ENCODE results near the gene RNF41. TPM values are rescaled to one million over a fixed set of nuclear protein-coding genes. Genes with fewer than 3 reads are reported as not detected.

RNF41 gene
- polyA plus RNA-seq, 4 donors: 11.4 to 31.2 (median 18.3) TPM

DNA sequence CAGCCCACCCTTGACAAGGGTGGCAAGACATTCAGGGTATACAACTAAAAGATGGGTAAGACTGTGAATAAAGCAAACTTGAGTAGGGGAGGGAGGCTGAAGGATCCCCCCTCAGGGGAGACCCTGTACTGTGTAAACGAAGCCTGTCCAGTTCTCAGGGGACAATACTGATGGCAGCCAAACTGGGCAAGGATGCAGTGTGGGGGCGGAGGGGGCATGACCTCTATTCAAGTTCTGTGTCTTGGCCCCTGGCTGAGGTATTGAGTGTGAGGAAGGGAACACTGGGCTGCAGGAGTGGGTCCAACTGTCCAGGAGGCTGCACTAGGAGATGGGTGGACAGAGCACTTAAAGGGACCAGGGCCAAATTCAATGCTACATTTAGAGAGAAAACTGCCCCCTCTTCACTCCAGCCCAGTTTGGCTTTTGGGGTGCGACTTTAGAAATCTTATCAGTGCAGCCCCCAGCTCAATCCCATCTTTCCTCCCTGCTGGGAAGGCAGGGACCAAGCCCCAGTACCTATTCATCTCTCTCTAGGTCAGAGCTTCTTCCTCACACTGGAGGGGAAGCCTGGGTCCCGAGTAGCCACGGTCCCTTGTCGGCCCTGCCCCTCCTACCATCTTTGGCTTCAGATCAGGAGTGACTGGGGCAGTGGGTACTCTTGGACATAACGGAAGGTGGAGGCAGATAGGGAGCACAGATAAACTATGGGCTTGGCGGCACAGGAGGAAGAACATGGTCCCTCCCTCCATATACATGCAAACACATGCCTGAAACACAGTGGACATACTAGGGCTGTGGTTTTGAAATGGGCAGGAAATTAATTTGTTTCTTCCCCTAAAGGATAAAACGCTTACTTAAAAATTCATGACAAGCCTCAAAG is 19.9 kb upstream of the RNF41 start:
- no peak for DNase-seq
- Histone ChIP-seq H3K27ac (ENCODE audit: low read depth in 1 of 3, low read length in 2 of 3) (no peak overlapping the region), H3K4me1 (ENCODE audit: control insufficient read depth in 3 of 3, insufficient read depth in 2 of 3, low read depth in 1 of 3, low read length in 2 of 3) (peaks cover 0 to 17% (median 0%) of the 10 kb centered on the region in 3 donors), H3K36me3 (ENCODE audit: control insufficient read depth in 3 of 3, insufficient read depth in 2 of 3, low read depth in 1 of 3, low read length in 3 of 3) (peaks cover 28 to 94% (median 39%) of the 10 kb centered on the region in 3 donors), H3K9me3 (ENCODE audit: control insufficient read depth in 2 of 2, insufficient read depth in 1 of 2, low read depth in 1 of 2, low read length in 1 of 2) (no peaks in the 10 kb centered on the region), H3K27me3 (ENCODE audit: control insufficient read depth in 3 of 3, insufficient read depth in 3 of 3, low read length in 3 of 3) (no peaks in the 10 kb centered on the region), H3K4me3 (ENCODE audit: low read depth in 1 of 3, low read length in 3 of 3) (no peak overlapping the region)
- no peak for FAIRE-seq
- 82 to 90% (median 89%) methylated on average over 9 of the region's 9 CpGs for WGBS, 3 donors

DNA sequence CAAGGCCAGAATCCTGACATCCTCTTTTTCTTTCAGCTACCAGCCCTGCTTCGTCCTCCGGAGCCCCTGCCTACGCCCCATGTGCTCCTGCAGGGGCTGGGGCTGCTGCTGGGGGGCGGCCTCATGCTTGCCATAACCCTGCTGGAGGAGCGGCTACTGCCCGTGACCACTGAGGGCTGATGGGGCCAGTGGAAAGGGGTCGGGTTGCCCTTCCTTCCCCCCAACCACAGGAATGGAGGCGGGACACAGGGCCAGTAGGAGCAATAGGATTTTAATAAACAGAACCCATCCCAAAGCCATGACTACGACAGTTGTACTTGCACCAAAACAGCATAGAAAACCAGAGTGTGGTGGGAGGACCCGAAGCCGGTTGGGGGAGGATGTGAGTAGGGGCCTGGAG is 15.8 kb upstream of the RNF41 start:
- FAIRE-seq (no peak), DNase-seq (no peak)
- Histone ChIP-seq H3K9me3 (ENCODE audit: control insufficient read depth in 2 of 2, insufficient read depth in 1 of 2, low read depth in 1 of 2, low read length in 1 of 2) (no peaks in the 10 kb centered on the region), H3K27ac (ENCODE audit: low read depth in 1 of 3, low read length in 2 of 3) (no peak overlapping the region), H3K4me1 (ENCODE audit: control insufficient read depth in 3 of 3, insufficient read depth in 2 of 3, low read depth in 1 of 3, low read length in 2 of 3) (peaks cover 0 to 4% (median 0%) of the 10 kb centered on the region in 3 donors), H3K36me3 (ENCODE audit: control insufficient read depth in 3 of 3, insufficient read depth in 2 of 3, low read depth in 1 of 3, low read length in 3 of 3) (peaks cover 3 to 85% (median 21%) of the 10 kb centered on the region in 3 donors), H3K4me3 (ENCODE audit: low read depth in 1 of 3, low read length in 3 of 3) (no peak overlapping the region), H3K27me3 (ENCODE audit: control insufficient read depth in 3 of 3, insufficient read depth in 3 of 3, low read length in 3 of 3) (no peaks in the 10 kb centered on the region)
- 73 to 82% (median 78%) methylated on average over 10 to 11 of the region's 11 CpGs for WGBS, 3 donors

DNA sequence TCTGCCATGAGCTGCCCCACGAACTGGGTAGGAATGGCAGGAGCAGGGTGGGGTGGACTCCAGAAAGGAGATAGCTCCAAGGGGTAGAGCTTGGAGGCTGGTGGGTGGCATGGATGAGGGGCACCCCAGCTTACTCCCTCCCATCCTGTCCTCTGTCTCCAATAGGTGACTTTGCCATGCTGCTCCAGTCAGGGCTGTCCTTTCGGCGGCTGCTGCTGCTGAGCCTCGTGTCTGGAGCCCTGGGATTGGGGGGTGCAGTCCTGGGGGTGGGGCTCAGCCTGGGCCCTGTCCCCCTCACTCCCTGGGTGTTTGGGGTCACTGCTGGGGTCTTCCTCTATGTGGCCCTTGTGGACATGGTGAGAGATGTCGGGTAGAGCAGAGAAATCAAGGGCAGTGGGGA is 15.3 kb upstream of the RNF41 start:
- Histone ChIP-seq H3K9me3 (ENCODE audit: control insufficient read depth in 2 of 2, insufficient read depth in 1 of 2, low read depth in 1 of 2, low read length in 1 of 2) (no peaks in the 10 kb centered on the region), H3K4me1 (ENCODE audit: control insufficient read depth in 3 of 3, insufficient read depth in 2 of 3, low read depth in 1 of 3, low read length in 2 of 3) (peaks cover 0 to 7% (median 0%) of the 10 kb centered on the region in 3 donors), H3K36me3 (ENCODE audit: control insufficient read depth in 3 of 3, insufficient read depth in 2 of 3, low read depth in 1 of 3, low read length in 3 of 3) (peaks cover 3 to 82% (median 20%) of the 10 kb centered on the region in 3 donors), H3K4me3 (ENCODE audit: low read depth in 1 of 3, low read length in 3 of 3) (no peak overlapping the region), H3K27me3 (ENCODE audit: control insufficient read depth in 3 of 3, insufficient read depth in 3 of 3, low read length in 3 of 3) (no peaks in the 10 kb centered on the region), H3K27ac (ENCODE audit: low read depth in 1 of 3, low read length in 2 of 3) (no peak overlapping the region)
- DNase-seq (no peak), FAIRE-seq (no peak)
- 41 to 66% (median 63%) methylated on average over 3 to 5 of the region's 5 CpGs for WGBS, 3 donors

DNA sequence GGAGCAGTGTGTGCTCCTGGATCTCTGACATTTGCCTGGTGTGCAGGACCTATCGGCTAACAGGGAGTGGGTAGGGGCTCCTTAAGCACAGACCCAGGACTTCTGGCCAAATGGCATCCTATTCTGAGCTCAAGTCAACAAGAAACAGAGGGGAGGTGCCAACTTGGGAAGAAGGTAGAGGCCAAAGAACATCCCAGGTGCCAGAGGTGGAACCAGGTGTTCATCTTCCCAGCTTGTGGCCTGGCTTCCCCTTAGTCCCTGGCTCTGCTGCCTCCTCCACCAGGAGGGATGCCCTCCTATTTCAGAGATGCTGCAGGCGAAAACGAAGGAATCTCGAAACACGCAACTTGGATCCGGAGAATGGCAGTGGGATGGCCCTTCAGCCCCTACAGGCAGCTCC is 14.4 kb upstream of the RNF41 start:
- Histone ChIP-seq H3K27ac (ENCODE audit: low read depth in 1 of 3, low read length in 2 of 3) (no peak overlapping the region), H3K27me3 (ENCODE audit: control insufficient read depth in 3 of 3, insufficient read depth in 3 of 3, low read length in 3 of 3) (no peaks in the 10 kb centered on the region), H3K4me3 (ENCODE audit: low read depth in 1 of 3, low read length in 3 of 3) (no peak overlapping the region), H3K4me1 (ENCODE audit: control insufficient read depth in 3 of 3, insufficient read depth in 2 of 3, low read depth in 1 of 3, low read length in 2 of 3) (peaks cover 0 to 7% (median 0%) of the 10 kb centered on the region in 3 donors), H3K9me3 (ENCODE audit: control insufficient read depth in 2 of 2, insufficient read depth in 1 of 2, low read depth in 1 of 2, low read length in 1 of 2) (no peaks in the 10 kb centered on the region), H3K36me3 (ENCODE audit: control insufficient read depth in 3 of 3, insufficient read depth in 2 of 3, low read depth in 1 of 3, low read length in 3 of 3) (peaks cover 3 to 73% (median 13%) of the 10 kb centered on the region in 3 donors)
- 90 to 95% (median 95%) methylated on average over 6 of the region's 6 CpGs for WGBS, 3 donors
- FAIRE-seq: no peak
- DNase-seq: no peak

DNA sequence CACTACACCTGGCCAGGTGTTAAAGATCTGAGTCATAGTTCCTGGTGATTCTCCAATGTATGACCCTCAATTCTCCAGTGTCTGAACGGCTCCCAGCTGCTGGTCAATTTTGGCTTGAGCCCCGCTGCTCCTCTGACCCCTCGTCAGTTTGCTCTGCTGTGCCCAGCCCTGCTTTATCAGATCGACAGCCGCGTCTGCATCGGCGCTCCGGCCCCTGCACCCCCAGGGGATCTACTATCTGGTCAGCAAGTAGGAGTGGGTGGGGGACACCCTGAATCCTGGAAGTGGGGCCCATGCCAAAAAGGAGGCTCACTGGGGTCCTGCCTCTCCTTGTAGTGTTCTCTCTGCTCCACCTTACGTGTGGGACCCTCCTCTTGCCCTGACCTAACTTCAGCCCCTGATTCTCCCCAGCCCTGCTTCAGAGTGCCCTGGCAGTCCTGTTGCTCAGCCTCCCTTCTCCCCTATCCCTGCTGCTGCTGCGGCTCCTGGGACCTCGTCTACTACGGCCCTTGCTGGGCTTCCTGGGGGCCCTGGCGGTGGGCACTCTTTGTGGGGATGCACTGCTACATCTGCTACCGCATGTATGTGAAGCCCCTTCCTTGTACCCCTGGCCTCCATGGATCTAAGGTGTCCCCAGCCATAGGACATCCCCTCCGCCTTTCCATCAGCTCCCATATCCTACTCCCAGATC is 13.2 kb upstream of the RNF41 start:
- no peaks in the 10 kb centered on the region for H3K9me3 ChIP-seq (ENCODE audit: control insufficient read depth in 2 of 2, insufficient read depth in 1 of 2, low read depth in 1 of 2, low read length in 1 of 2)
- H3K27ac ChIP-seq (ENCODE audit: low read depth in 1 of 3, low read length in 2 of 3): no peak overlapping the region
- FAIRE-seq: no peak
- H3K36me3 ChIP-seq (ENCODE audit: control insufficient read depth in 3 of 3, insufficient read depth in 2 of 3, low read depth in 1 of 3, low read length in 3 of 3): peaks cover 1 to 62% (median 7%) of the 10 kb centered on the region in 3 donors
- 67 to 75% (median 75%) methylated on average over 16 of the region's 16 CpGs for WGBS, 3 donors
- no peak for DNase-seq
- H3K4me1 ChIP-seq (ENCODE audit: control insufficient read depth in 3 of 3, insufficient read depth in 2 of 3, low read depth in 1 of 3, low read length in 2 of 3): peaks cover 0 to 11% (median 0%) of the 10 kb centered on the region in 3 donors
- H3K27me3 ChIP-seq (ENCODE audit: control insufficient read depth in 3 of 3, insufficient read depth in 3 of 3, low read length in 3 of 3): no peaks in the 10 kb centered on the region
- no peak overlapping the region for H3K4me3 ChIP-seq (ENCODE audit: low read depth in 1 of 3, low read length in 3 of 3)

DNA sequence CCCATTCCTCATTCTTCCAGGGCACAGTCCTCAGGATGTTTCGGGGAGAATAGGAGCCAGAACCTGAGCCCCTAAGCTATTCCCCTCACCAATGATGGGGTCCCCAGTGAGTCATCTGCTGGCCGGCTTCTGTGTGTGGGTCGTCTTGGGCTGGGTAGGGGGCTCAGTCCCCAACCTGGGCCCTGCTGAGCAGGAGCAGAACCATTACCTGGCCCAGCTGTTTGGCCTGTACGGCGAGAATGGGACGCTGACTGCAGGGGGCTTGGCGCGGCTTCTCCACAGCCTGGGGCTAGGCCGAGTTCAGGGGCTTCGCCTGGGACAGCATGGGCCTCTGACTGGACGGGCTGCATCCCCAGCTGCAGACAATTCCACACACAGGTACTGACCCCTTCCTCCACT is 9.5 kb upstream of the RNF41 start:
- H3K4me1 ChIP-seq (ENCODE audit: control insufficient read depth in 3 of 3, insufficient read depth in 2 of 3, low read depth in 1 of 3, low read length in 2 of 3): peaks cover 0 to 25% (median 0%) of the 10 kb centered on the region in 3 donors
- WGBS, 3 donors: 31 to 61% (median 43%) methylated on average over 10 to 11 of the region's 11 CpGs
- DNase-seq (no peak), FAIRE-seq (no peak)
- no peaks in the 10 kb centered on the region for H3K9me3 ChIP-seq (ENCODE audit: control insufficient read depth in 2 of 2, insufficient read depth in 1 of 2, low read depth in 1 of 2, low read length in 1 of 2)
- peak overlapping the region in 2 of 3 donors; percentile 65 to 70 for H3K4me3 ChIP-seq (ENCODE audit: low read depth in 1 of 3, low read length in 3 of 3)
- H3K36me3 ChIP-seq (ENCODE audit: control insufficient read depth in 3 of 3, insufficient read depth in 2 of 3, low read depth in 1 of 3, low read length in 3 of 3): peaks cover under 1 to 32% (median 3%) of the 10 kb centered on the region in 3 donors
- no peaks in the 10 kb centered on the region for H3K27me3 ChIP-seq (ENCODE audit: control insufficient read depth in 3 of 3, insufficient read depth in 3 of 3, low read length in 3 of 3)
- H3K27ac ChIP-seq (ENCODE audit: low read depth in 1 of 3, low read length in 2 of 3): peak overlapping the region; percentile 65 to 91 (median 84)

DNA sequence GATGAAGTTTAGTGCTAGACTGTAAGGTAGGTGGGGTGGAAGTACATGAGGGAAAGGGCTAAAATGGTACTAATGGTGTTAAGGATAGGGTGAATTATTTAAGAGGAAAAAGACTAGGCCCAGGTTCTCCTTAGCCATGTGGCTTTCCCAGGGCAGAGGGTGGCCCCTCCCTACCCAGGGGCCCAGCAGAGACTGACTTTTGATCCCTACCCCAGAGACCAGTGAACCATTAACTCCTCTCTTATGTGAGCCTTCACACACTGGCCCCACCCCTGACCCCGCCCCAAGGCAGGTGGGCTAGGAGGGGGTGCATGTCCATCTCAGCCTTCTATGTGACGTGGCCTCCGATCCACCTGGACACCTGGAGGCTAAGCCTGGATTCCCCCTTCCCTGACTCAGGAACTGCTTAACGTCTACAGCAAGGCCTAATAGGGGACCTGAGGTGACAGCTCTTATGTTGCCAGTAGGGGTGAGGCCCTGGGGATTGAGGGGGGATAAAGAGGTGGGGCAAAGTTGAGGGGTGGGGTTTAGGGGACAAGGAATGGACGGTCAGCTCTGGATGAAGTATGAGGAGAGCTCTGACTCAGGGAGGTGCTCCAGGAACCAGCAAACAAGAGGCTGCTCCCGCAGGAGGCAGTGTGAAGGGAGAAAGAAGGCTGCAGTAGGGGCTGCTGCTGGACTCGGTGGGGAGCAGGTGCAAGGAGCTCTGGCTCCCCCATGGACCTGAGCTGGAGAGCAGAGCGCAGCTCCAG is 8.9 kb upstream of the RNF41 start:
- 14 to 54% (median 34%) methylated on average over 8 of the region's 8 CpGs for WGBS, 3 donors
- FAIRE-seq: no peak
- peaks cover 0 to 25% (median 0%) of the 10 kb centered on the region in 3 donors for H3K4me1 ChIP-seq (ENCODE audit: control insufficient read depth in 3 of 3, insufficient read depth in 2 of 3, low read depth in 1 of 3, low read length in 2 of 3)
- no peaks in the 10 kb centered on the region for H3K9me3 ChIP-seq (ENCODE audit: control insufficient read depth in 2 of 2, insufficient read depth in 1 of 2, low read depth in 1 of 2, low read length in 1 of 2)
- H3K4me3 ChIP-seq (ENCODE audit: low read depth in 1 of 3, low read length in 3 of 3): peak overlapping the region in 2 of 3 donors; percentile 65 to 70
- DNase-seq: peak; percentile 96 to 97
- H3K36me3 ChIP-seq (ENCODE audit: control insufficient read depth in 3 of 3, insufficient read depth in 2 of 3, low read depth in 1 of 3, low read length in 3 of 3): peaks cover 0 to 32% (median 3%) of the 10 kb centered on the region in 3 donors
- H3K27ac ChIP-seq (ENCODE audit: low read depth in 1 of 3, low read length in 2 of 3): peak overlapping the region; percentile 89 to 91 (median 91)
- H3K27me3 ChIP-seq (ENCODE audit: control insufficient read depth in 3 of 3, insufficient read depth in 3 of 3, low read length in 3 of 3): no peaks in the 10 kb centered on the region

DNA sequence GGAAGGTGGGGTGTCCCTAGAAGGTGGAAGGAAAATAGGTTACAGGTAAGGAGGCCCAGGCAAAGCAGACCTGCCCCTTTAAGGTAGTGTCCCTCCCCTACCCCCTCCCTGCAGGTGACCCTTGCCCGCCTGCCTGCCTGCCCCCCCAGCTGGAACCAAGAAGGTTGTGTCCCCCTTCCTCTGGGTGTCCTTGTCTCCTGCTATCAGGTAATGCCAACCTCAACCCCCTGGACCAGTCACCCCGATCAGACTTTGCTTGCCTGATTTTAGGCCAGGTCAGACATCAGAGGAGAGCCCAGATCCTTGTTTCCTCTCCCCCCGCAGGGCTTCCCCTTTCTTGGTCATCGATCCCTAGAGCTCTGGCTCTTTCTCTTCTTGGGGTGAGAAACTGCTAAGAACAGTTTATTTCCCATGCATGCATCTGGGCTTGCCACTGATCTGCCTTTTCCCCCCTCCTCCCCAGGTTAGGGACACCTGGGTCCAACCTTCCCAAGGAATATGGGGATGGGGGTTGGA is 8.3 kb upstream of the RNF41 start, which contains the start of gene SLC39A5:
TSS of gene SLC39A5 (plus strand) at position 136 of the 516 bp plus-strand sequence. CDS start 1,224 bp downstream, outside the sequence.
- Histone ChIP-seq H3K4me1 (ENCODE audit: control insufficient read depth in 3 of 3, insufficient read depth in 2 of 3, low read depth in 1 of 3, low read length in 2 of 3) (peaks cover 0 to 28% (median under 1%) of the 10 kb centered on the region in 3 donors), H3K27me3 (ENCODE audit: control insufficient read depth in 3 of 3, insufficient read depth in 3 of 3, low read length in 3 of 3) (no peaks in the 10 kb centered on the region), H3K27ac (ENCODE audit: low read depth in 1 of 3, low read length in 2 of 3) (peak within 1 kb of the TSS; percentile 89 to 91 (median 91)), H3K9me3 (ENCODE audit: control insufficient read depth in 2 of 2, insufficient read depth in 1 of 2, low read depth in 1 of 2, low read length in 1 of 2) (no peaks in the 10 kb centered on the region), H3K36me3 (ENCODE audit: control insufficient read depth in 3 of 3, insufficient read depth in 2 of 3, low read depth in 1 of 3, low read length in 3 of 3) (peaks cover 0 to 30% (median 3%) of the 10 kb centered on the region in 3 donors), H3K4me3 (ENCODE audit: low read depth in 1 of 3, low read length in 3 of 3) (peak within 1 kb of the TSS in 2 of 3 donors; percentile 65 to 70)
- no peak for FAIRE-seq
- WGBS, 3 donors: 18 to 57% (median 19%) methylated on average over 4 of the region's 4 CpGs
- DNase-seq: peak; percentile 73 to 75
